Breast epithelium (tissue), 3 donors: ENCODE data around the gene CABLES2.

Experiments
- CTCF ChIP-seq, 3 donors: fragments of 450-650 bp; IDR thresholded peaks; one replicate each; pipeline ENCODE4 v1.5.1; 2016 to 2017; ENCODE audit warnings: antibody characterized with exemption in 3 of 3, mild to moderate bottlenecking in 3 of 3, moderate library complexity in 3 of 3
- POLR2A ChIP-seq: fragments of 450-650 bp; IDR thresholded peaks from one replicate; pipeline ENCODE4 v1.6.1; 2016; ENCODE audit warnings: antibody characterized with exemption, mild to moderate bottlenecking, moderate library complexity

DNA sequence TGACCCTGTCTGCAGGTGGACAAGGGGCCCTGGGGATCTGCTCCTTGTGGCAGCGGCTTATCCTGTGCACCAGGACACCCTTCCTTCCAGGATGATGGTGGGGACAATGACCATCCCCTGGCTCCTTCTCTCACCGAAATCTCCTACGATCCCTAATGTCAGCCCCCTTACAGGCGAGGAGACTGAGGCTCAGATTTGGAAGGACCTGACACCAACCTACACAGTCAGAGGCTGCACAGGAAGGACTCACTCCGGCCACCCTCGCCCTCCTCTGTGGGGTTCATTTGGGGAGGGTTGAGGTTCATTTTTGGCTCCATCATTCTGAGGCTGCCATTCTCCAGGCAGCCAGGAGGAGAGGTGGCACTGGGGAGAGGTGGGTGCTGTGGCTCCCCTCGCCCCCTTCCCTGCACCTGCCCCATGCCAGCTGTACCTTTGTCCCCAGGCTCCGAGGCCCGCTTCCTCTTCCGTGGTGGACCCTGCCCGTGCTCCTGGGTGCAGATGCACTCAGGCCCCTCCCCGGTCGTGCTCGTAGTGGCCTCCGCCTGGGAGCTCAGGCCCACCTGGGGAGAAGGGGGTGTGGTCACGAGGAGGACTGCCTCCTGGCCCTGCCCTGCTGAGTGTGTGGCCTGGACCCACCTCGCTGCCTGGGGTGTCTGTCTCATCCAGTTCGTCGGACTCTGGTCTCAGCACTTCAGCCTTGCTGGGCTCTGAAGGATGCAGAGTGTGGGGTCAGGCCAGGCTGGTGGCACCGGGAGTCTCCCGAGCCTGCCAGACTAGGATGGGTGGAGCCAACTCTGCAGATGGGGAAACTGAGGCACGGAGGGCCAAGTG is 5.3 kb upstream of the CABLES2 start:
- TF ChIP-seq POLR2A, result no peak
- TF ChIP-seq CTCF (IDR thresholded peaks at IDR 0.05), result no peak
